ENCODE data around the gene MAPK8IP2.

- no peak for TF ChIP-seq CTCF (IDR thresholded peaks at IDR 0.05)
- TF ChIP-seq POLR2A (IDR thresholded peaks at IDR 0.05): no peak
Observed at GRCh38 chr22:50551160-50551752, 49.3 kb upstream of the MAPK8IP2 start.
